IMR-90 (cell line): ENCODE results near the gene PSMG4. TPM values are rescaled to one million over a fixed set of nuclear protein-coding genes. Genes with fewer than 3 reads are reported as not detected.

Source experiments
- ATAC-seq: fragments of 200-7000 bp; cut with Tn5 transposase; 2 replicates; pipeline ENCODE4 v1.9.1; 2020; ENCODE audit warnings: low read depth, mild to moderate bottlenecking, moderate library complexity
- BruUV-seq: library from RNA; stranded (reverse); fragments of 400-500 nt; replicated peaks from 2 replicates; lab custom pipeline; 2021; lab: Mats Ljungman, UMichigan
- CTCF ChIA-PET: fragments of 300-600 bp; formaldehyde crosslinking; extraction: SDS; loops from one replicate; lab custom pipeline; 2021; ENCODE audit warnings: antibody characterized with exemption; lab: Yijun Ruan, JAX
- POLR2A ChIA-PET: fragments of 300-600 bp; sonication (Branson Sonifier 250); formaldehyde crosslinking; loops from one replicate; lab custom pipeline; 2022; ENCODE audit warnings: antibody characterized with exemption; ENCODE audit not compliant: unreplicated experiment; lab: Charles Lee
- DNase-seq: peaks from one replicate; pipeline ENCODE4 v3.0.0; 2013
- H2AFZ ChIP-seq: replicated peaks from 2 replicates; pipeline ENCODE3; 2013; ENCODE audit warnings: low read length, mild to moderate bottlenecking; ENCODE audit not compliant: poor library complexity
- H2AK5ac ChIP-seq: 2 replicates; pipeline ENCODE4 v1.6.1; 2013; ENCODE audit warnings: low read depth, low read length, inconsistent platforms
- H2AK9ac ChIP-seq: replicated peaks from 2 replicates; pipeline ENCODE3; 2013; ENCODE audit warnings: mild to moderate bottlenecking, low read depth, low read length, moderate library complexity; ENCODE audit not compliant: poor library complexity
- H2BK120ac ChIP-seq: 2 replicates; pipeline ENCODE4 v1.6.1; 2013; ENCODE audit warnings: low read depth, low read length, inconsistent platforms
- H2BK15ac ChIP-seq: 3 replicates; pipeline ENCODE4 v1.6.1; 2013; ENCODE audit warnings: low read depth, low read length, inconsistent platforms
- H2BK20ac ChIP-seq: 2 replicates; pipeline ENCODE4 v1.6.1; 2013; ENCODE audit warnings: low read depth, mild to moderate bottlenecking, inconsistent platforms, low read length, moderate library complexity
- H2BK5ac ChIP-seq: 2 replicates; pipeline ENCODE4 v1.6.1; 2013; ENCODE audit warnings: mild to moderate bottlenecking, low read depth, low read length, inconsistent platforms; ENCODE audit not compliant: poor library complexity, severe bottlenecking
- H3K14ac ChIP-seq: replicated peaks from 2 replicates; pipeline ENCODE4 v1.6.1; 2013; ENCODE audit warnings: low read depth, low read length, inconsistent platforms
- H3K18ac ChIP-seq: 2 replicates; pipeline ENCODE4 v1.6.1; 2013; ENCODE audit warnings: low read depth, low read length, control low read depth
- H3K23ac ChIP-seq: 2 replicates; pipeline ENCODE4 v1.6.1; 2013; ENCODE audit warnings: low read depth, low read length, inconsistent platforms
- H3K27ac ChIP-seq: 2 replicates; pipeline ENCODE4 v1.5.1; 2013; ENCODE audit warnings: mild to moderate bottlenecking, control low read depth, low read length; ENCODE audit not compliant: insufficient read depth
- H3K27me3 ChIP-seq: 2 replicates; pipeline ENCODE4 v1.6.1; 2013; ENCODE audit warnings: low read length; ENCODE audit not compliant: control insufficient read depth, insufficient read depth
- H3K36me3 ChIP-seq: 2 replicates; pipeline ENCODE4 v1.6.1; 2013; ENCODE audit warnings: low read length, mixed read lengths; ENCODE audit not compliant: control insufficient read depth, insufficient read depth
- H3K4ac ChIP-seq: 2 replicates; pipeline ENCODE4 v1.6.1; 2013; ENCODE audit warnings: low read depth, low read length, inconsistent platforms
- H3K4me1 ChIP-seq: 2 replicates; pipeline ENCODE4 v1.6.1; 2013; ENCODE audit warnings: low read length, mixed read lengths; ENCODE audit not compliant: control insufficient read depth, insufficient read depth
- H3K4me2 ChIP-seq: 2 replicates; pipeline ENCODE4 v1.6.1; 2013; ENCODE audit warnings: low read depth, mild to moderate bottlenecking, control low read depth, low read length, moderate library complexity
- H3K4me3 ChIP-seq: 2 replicates; pipeline ENCODE4 v1.5.1; 2013; ENCODE audit warnings: low read depth, mild to moderate bottlenecking, control low read depth, low read length, moderate library complexity; ENCODE audit not compliant: insufficient read depth
- H3K56ac ChIP-seq: 2 replicates; pipeline ENCODE4 v1.6.1; 2013; ENCODE audit warnings: low read length, inconsistent platforms; ENCODE audit not compliant: insufficient read depth; ENCODE audit errors: extremely low read depth
- H3K79me1 ChIP-seq, 2 experiments: 2 replicates each; pipeline ENCODE4 v1.6.1; 2013; ENCODE audit warnings: low read length in 2 of 2, inconsistent platforms in 1 of 2, low read depth in 1 of 2
- H3K9ac ChIP-seq: 2 replicates; pipeline ENCODE4 v1.6.1; 2013; ENCODE audit warnings: low read depth, low read length, control low read depth
- H3K9me1 ChIP-seq: 2 replicates; pipeline ENCODE4 v1.6.1; 2013; ENCODE audit warnings: low read length, inconsistent platforms; ENCODE audit not compliant: insufficient read depth
- H3K9me3 ChIP-seq: 2 replicates; pipeline ENCODE4 v1.6.1; 2013; ENCODE audit warnings: low read length; ENCODE audit not compliant: control insufficient read depth, insufficient read depth
- H4K20me1 ChIP-seq: 2 replicates; pipeline ENCODE4 v1.6.1; 2013; ENCODE audit warnings: low read length, inconsistent platforms; ENCODE audit not compliant: insufficient read depth
- H4K5ac ChIP-seq: 2 replicates; pipeline ENCODE4 v1.6.1; 2013; ENCODE audit warnings: mild to moderate bottlenecking, low read depth, low read length, control low read depth
- H4K8ac ChIP-seq, 2 experiments: 2 replicates each; pipeline ENCODE4 v1.6.1; 2013; ENCODE audit warnings: low read depth in 2 of 2, low read length in 2 of 2, control low read depth in 1 of 2, inconsistent platforms in 1 of 2
- H4K91ac ChIP-seq: 2 replicates; pipeline ENCODE4 v1.6.1; 2013; ENCODE audit warnings: low read depth, low read length, inconsistent platforms; ENCODE audit not compliant: insufficient read depth
- BHLHE40 ChIP-seq: fragments of 150-350 bp; IDR thresholded peaks from 2 replicates; pipeline ENCODE4 v1.6.1; 2016; ENCODE audit warnings: mild to moderate bottlenecking, low read depth, low read length
- CEBPB ChIP-seq: IDR thresholded peaks from 2 replicates; pipeline ENCODE4 v1.6.1; 2012; ENCODE audit warnings: low read depth, low read length, improper control_type of control experiment
- CHD1 ChIP-seq: IDR thresholded peaks from 2 replicates; pipeline ENCODE4 v1.6.1; 2012; ENCODE audit warnings: low read depth, low read length, improper control_type of control experiment
- ELK1 ChIP-seq: fragments of 150-350 bp; IDR thresholded peaks from 2 replicates; pipeline ENCODE4 v1.6.1; 2016; ENCODE audit warnings: low read depth, mild to moderate bottlenecking, low read length, moderate library complexity, borderline replicate concordance
- MAFK ChIP-seq: IDR thresholded peaks from 2 replicates; pipeline ENCODE4 v1.6.1; 2012; ENCODE audit warnings: low read depth, low read length, improper control_type of control experiment
- MAZ ChIP-seq: IDR thresholded peaks from 2 replicates; pipeline ENCODE4 v1.6.1; 2012; ENCODE audit warnings: low read depth, mild to moderate bottlenecking, low read length, improper control_type of control experiment, moderate library complexity, borderline replicate concordance
- MXI1 ChIP-seq: IDR thresholded peaks from 2 replicates; pipeline ENCODE4 v1.6.1; 2012; ENCODE audit warnings: low read depth, mild to moderate bottlenecking, low read length, moderate library complexity, borderline replicate concordance
- NFE2L2 ChIP-seq: fragments of 150-350 bp; IDR thresholded peaks from 2 replicates; pipeline ENCODE4 v1.6.1; 2016; ENCODE audit warnings: low read depth, mild to moderate bottlenecking, low read length
- RAD21 ChIP-seq: IDR thresholded peaks from 2 replicates; pipeline ENCODE4 v1.6.1; 2012; ENCODE audit warnings: low read length, improper control_type of control experiment
- RCOR1 ChIP-seq: IDR thresholded peaks from 2 replicates; pipeline ENCODE4 v1.6.1; 2012; ENCODE audit warnings: mild to moderate bottlenecking, low read length, improper control_type of control experiment; ENCODE audit not compliant: insufficient replicate concordance
- RFX5 ChIP-seq: IDR thresholded peaks from 2 replicates; pipeline ENCODE4 v1.8.0; 2012; ENCODE audit warnings: low read depth, mild to moderate bottlenecking, low read length, moderate library complexity
- USF2 ChIP-seq: fragments of 150-350 bp; IDR thresholded peaks from 2 replicates; pipeline ENCODE4 v1.6.1; 2017; ENCODE audit warnings: mild to moderate bottlenecking, antibody characterized with exemption, low read length, low read depth
- whole genome bisulfite sequencing, 2 experiments: methylation state at CpG; one replicate each; pipeline versions ENCODE4 v1.1.5 to v1.1.7; 2013; ENCODE audit warnings: missing lambda C conversion rate in 2 of 2; ENCODE audit not compliant: insufficient read length in 1 of 2; ENCODE audit errors: extremely low coverage in 2 of 2; 5-methylcytosine and 5-hydroxymethylcytosine counted together
- dilution Hi-C: fragments of 300-500 bp; cut with HindIII; formaldehyde crosslinking; loops from one replicate; pipeline ENCODE4 v1.14.3; 2018; ENCODE audit warnings: low sequenced_read_pairs; ENCODE audit not compliant: unreplicated experiment
- in situ Hi-C: fragments of 300-500 bp; cut with MboI; formaldehyde crosslinking; loops from 3 replicates; pipeline ENCODE4 v1.14.3; 2019; ENCODE audit warnings: low sequenced_read_pairs, inconsistent platforms, mixed read lengths
- intact Hi-C: fragments of 100-400 bp; cut with micrococcal nuclease; formaldehyde crosslinking; loops from 2 replicates; pipeline ENCODE4 v1.10.0; 2022
- polyA plus RNA-seq, 3 experiments: library from polyadenylated mRNA; depleted of rRNA; stranded (reverse); fragments of >200 nt; gene quantifications; 2 replicates each; pipeline ENCODE4 v1.2.3, GENCODE V29; 2012; ENCODE audit warnings: low replicate concordance in 1 of 3
- total RNA-seq: library from RNA; depleted of rRNA; stranded (reverse); fragments of >200 nt; gene quantifications from 2 replicates; pipeline ENCODE4 v1.2.3, GENCODE V29; 2012

Gene PSMG4
- total and polyA plus RNA-seq, 2 of the 4 experiments (the other 2 are of a cell fraction), result 5.6 to 13.4 TPM

- intact Hi-C loops, result no loop called here
- ChIA-PET POLR2A (no interaction called here), CTCF (no interaction called here)
- Histone ChIP-seq H4K20me1 (no peaks in the 10 kb centered on the region), H3K18ac (no peak overlapping the region), H3K27ac (no peak overlapping the region), H3K56ac (no peak overlapping the region), H2AK5ac (no peak overlapping the region), H3K4me3 (no peak overlapping the region), H3K9ac (no peak overlapping the region), H2BK15ac (no peak overlapping the region), H2BK5ac (no peak overlapping the region), H3K36me3 (no peaks in the 10 kb centered on the region), H3K9me1 (0 out of 2 replicates have a peak, but pooled peaks cover 2% of the 10 kb centered on the region), H3K23ac (no peak overlapping the region), H3K4me2 (no peak overlapping the region), H3K4me1 (no peaks in the 10 kb centered on the region), H2AK9ac (no peak overlapping the region), H4K91ac (no peak overlapping the region), H3K9me3 (peaks cover 10% of the 10 kb centered on the region), H2BK20ac (no peak overlapping the region), H2AFZ (no peak overlapping the region), H3K14ac (no peak overlapping the region), H3K4ac (no peak overlapping the region), H4K5ac (no peak overlapping the region), H4K8ac (no peak overlapping the region), H2BK120ac (no peak overlapping the region), H3K27me3 (peaks cover 33% of the 10 kb centered on the region), H3K79me1 (no peaks in the 10 kb centered on the region)
- dilution Hi-C loops, result no loop called here
- DNase-seq, result no peak
- 89% methylated on average over 7 of the region's 10 CpGs; no CpG with 5 or more reads in 1 of the 2 experiments for WGBS, 2 experiments
- no TSS peak for BruUV-seq
- ATAC-seq, result no peak
- TF ChIP-seq USF2, result no peak
- no peak for TF ChIP-seq CHD1
- no peak for TF ChIP-seq ELK1
- TF ChIP-seq NFE2L2, result no peak
- no peak for TF ChIP-seq RFX5
- TF ChIP-seq MAFK, result no peak
- TF ChIP-seq RCOR1, result no peak
- no peak for TF ChIP-seq RAD21
- TF ChIP-seq BHLHE40, result no peak
- TF ChIP-seq CEBPB, result no peak
- no peak for TF ChIP-seq MAZ
- TF ChIP-seq MXI1, result no peak
- in situ Hi-C loops, result no loop called here
Measured at GRCh38 chr6:3308106-3308505, 49.4 kb downstream of the PSMG4 start.
